Measurements from ENCODE around the gene KIFC1.
A peak's percentile ranks its signal among the peaks of the same experiment; 100 is the strongest.
"Not testable (repeated sequence)": the region's sequence is repeated elsewhere in the genome, so short reads cannot be mapped to it uniquely, and the experiment has no call there.

KIFC1 gene

GRCh38 chr6:33391278-33391921, at the start of gene KIFC1:
TSS of gene KIFC1 (plus strand) at chr6:33391823. CDS start at chr6:33391986, 163 bp downstream.
- peaks cover 25% of the 10 kb centered on the region; the same call in 1 of the 2 replicates for H3K36me3 ChIP-seq
- no peak for TF ChIP-seq Cebpa-rat (IDR thresholded peaks at IDR 0.05)
- peak within 1 kb of the TSS; percentile 75 for H3K4me2 ChIP-seq
- peaks cover 45% of the 10 kb centered on the region for H3K4me1 ChIP-seq
- peak within 1 kb of the TSS; percentile 88 for H3K4me3 ChIP-seq
- H4K20me1 ChIP-seq = peaks cover 32% of the 10 kb centered on the region
- peak within 1 kb of the TSS; percentile 85 for H3K9ac ChIP-seq
- H3K27me3 ChIP-seq = no peaks in the 10 kb centered on the region
- peak within 1 kb of the TSS; percentile 88 for H3K27ac ChIP-seq
- no peaks in the 10 kb centered on the region for H3K9me3 ChIP-seq

- H3K36me3 ChIP-seq, H4K20me1 ChIP-seq, H3K27ac ChIP-seq, H3K4me3 ChIP-seq, H3K27me3 ChIP-seq, H3K9me3 ChIP-seq, H3K9ac ChIP-seq: not testable (repeated sequence)
- Histone ChIP-seq H3K4me2 (peak overlapping the region; percentile 84), H3K4me1 (peaks cover 26% of the 10 kb centered on the region)
Measured at GRCh38 chr6:33343606-33343952, 48.0 kb upstream of the KIFC1 start.

DNA sequence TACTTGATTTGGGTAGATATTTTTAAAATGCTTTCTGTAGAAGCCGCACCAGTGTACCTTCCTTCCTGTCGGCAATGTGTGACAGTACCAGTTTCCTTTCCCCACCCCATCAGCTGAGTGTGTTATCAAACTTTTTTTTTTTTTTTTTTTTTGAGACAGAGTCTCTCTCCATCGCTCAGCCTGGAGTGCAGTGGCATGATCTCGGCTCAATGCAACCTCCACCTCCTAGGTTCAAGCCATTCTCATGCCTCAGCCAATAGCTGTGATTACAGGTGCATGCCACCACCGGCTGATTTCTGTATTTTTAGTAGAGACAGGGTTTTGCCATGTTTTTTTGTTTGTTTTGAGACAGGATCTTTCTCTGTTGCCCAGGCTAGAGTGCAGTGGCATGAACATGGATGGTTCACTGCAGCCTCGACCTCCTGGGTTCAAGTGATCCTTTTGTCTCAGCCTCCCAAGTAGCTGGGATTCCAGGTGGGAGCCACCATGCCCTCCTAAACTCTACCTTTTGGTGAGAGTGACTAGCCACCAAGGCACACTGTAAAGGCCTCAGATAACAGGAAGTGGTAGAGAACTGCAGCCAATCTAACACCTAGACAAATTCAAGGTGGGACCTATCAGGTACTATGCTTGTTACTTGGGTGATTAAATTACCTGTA, 47.5 kb upstream of the KIFC1 start:
- peak overlapping the region; percentile 84 for H3K4me2 ChIP-seq

DNA sequence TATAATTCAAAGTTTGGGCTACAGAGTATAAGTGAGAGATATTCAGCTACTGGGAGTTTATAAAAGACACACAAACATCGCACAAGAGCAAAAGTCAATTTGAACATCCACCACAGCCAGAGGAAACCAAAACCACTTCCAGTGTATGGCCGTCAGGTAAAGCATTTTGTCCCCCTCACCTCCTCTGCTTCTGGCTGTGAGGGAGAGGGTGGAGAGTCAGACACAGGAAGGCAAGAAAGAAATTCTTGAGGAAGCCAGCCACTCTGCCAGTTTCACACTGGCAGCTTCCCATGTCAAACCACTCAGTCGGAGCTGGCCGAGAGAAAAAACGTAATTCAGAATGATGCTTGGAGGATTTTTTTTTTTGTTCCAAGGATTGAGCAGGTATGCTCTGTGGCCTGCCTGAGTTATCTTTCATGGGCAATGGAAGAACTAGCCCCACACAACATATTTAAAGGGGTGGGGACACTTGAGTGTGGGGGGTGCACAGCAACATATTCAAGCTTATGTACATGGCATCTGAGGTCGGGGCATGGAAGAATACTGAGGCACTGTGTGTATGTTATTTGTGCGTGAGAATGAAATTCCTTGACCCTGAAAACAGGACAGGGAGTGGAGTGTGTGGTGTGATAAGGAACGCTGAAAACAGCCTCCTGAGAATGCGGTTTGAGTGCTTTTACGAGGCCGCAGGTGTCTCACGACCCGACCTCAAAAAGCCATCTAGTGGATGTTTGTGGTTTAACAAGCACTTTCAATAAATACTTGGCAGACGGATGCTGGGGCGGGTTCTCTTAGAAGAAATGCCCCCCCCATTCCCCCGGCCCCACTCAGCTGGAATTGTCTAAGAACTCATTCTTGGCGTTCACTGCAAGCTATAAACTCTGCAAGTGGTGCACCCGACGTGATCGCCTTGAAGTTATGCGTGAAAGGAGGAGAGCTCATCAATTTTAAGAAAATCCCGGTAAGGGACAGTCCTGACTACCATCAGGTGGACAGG, 46.6 kb upstream of the KIFC1 start:
- Histone ChIP-seq H3K4me2 (peak overlapping the region; percentile 84), H3K27ac (no peak overlapping the region), H3K27me3 (no peaks in the 10 kb centered on the region), H3K4me1 (peaks cover 26% of the 10 kb centered on the region), H3K36me3 (no peaks in the 10 kb centered on the region), H3K9ac (no peak overlapping the region), H3K4me3 (no peak overlapping the region; the same call in 1 of the 2 replicates), H4K20me1 (no peaks in the 10 kb centered on the region), H3K9me3 (no peaks in the 10 kb centered on the region)
- no peak for TF ChIP-seq Cebpa-rat (IDR thresholded peaks at IDR 0.05)

More for the DNA sequence above, 47.5 kb upstream of the KIFC1 start:
- H3K9ac ChIP-seq = no peak overlapping the region
- no peaks in the 10 kb centered on the region for H3K9me3 ChIP-seq
- H3K4me1 ChIP-seq = peaks cover 26% of the 10 kb centered on the region
- H3K36me3 ChIP-seq = no peaks in the 10 kb centered on the region
- no peaks in the 10 kb centered on the region for H3K27me3 ChIP-seq
- no peak for TF ChIP-seq Cebpa-rat (IDR thresholded peaks at IDR 0.05)
- no peak overlapping the region for H3K27ac ChIP-seq
- no peaks in the 10 kb centered on the region for H4K20me1 ChIP-seq
- H3K4me3 ChIP-seq = no peak overlapping the region

DNA sequence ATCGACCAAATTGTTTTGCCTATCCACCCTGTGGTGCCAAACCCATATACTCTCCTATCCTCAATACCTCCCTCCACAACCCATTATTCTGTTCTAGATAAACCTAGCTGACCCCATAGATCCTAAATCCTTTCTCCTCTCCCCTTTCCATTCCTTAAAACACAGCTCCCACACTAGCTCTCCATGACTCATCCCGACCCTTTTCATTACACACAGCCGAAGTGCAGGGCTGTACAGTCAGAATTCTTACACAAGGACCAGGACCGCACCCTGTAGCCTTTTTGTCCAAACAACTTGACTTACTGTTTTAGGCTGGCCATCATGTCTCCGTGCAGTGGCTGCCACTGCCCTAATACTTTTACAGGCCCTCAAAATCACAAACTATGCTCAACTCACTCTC, 44.7 kb upstream of the KIFC1 start:
- peaks cover 26% of the 10 kb centered on the region for H3K4me1 ChIP-seq
- H3K9me3 ChIP-seq, H3K36me3 ChIP-seq, H4K20me1 ChIP-seq, H3K27me3 ChIP-seq, H3K27ac ChIP-seq, H3K4me3 ChIP-seq, H3K9ac ChIP-seq, H3K4me2 ChIP-seq: not testable (repeated sequence)

GRCh38 chr6:33347816-33348215, 43.8 kb upstream of the KIFC1 start:
- no peak overlapping the region for H3K4me2 ChIP-seq
- no peaks in the 10 kb centered on the region for H3K27me3 ChIP-seq
- H3K9me3 ChIP-seq = no peaks in the 10 kb centered on the region
- no peak overlapping the region for H3K27ac ChIP-seq
- no peak for TF ChIP-seq Cebpa-rat (IDR thresholded peaks at IDR 0.05)
- no peaks in the 10 kb centered on the region for H3K36me3 ChIP-seq
- H3K4me3 ChIP-seq = no peak overlapping the region
- H3K9ac ChIP-seq = no peak overlapping the region
- H4K20me1 ChIP-seq = no peaks in the 10 kb centered on the region
- H3K4me1 ChIP-seq = peaks cover 27% of the 10 kb centered on the region

DNA sequence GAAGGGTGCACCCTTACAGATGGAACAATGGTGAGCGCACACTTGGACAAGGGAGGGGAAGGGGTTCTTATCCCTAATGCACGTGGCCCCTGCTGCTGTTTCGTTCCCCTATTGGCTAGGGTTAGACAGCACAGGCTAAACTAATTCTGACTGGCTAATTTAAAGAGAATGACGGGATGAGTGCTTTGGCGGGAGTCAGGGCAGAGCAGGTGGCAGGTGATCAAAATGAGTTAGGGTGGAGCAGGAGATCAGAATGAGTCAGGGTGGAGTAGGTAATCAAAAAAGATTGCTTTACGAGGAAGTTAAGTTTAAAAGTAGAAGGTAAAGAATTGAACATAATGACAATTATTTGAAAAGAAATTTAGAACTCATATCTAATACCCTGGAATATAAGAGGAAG, 35.8 kb upstream of the KIFC1 start:
- H4K20me1 ChIP-seq, H3K9ac ChIP-seq, H3K36me3 ChIP-seq, H3K9me3 ChIP-seq, H3K27ac ChIP-seq, H3K4me2 ChIP-seq, H3K4me1 ChIP-seq, H3K4me3 ChIP-seq, H3K27me3 ChIP-seq: not testable (repeated sequence)

DNA sequence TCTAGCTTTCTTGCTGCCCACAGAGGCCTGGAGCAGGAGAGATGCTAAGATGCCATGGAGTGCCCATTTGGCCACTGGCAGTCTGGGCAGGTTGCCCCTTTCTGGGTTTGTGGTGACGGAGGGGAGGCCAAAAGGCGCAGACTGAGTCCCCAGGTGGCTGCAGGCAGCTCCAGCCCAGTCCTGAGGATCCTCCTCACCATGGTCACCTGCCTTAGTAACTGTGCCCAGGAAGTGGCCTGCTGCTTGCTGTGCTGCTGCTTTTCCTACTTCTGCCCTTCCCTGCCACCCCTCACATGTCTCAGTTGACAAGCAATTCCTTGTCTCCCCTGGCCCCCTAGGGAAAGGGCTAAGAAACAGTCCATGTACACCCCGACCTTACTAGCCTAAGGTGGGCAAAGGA, 35.3 kb upstream of the KIFC1 start:
- H3K4me2 ChIP-seq = no peak overlapping the region
- no peaks in the 10 kb centered on the region for H3K9me3 ChIP-seq
- no peaks in the 10 kb centered on the region for H3K27me3 ChIP-seq
- peaks cover 7% of the 10 kb centered on the region; the same call in 1 of the 2 replicates for H3K4me1 ChIP-seq
- no peak overlapping the region for H3K9ac ChIP-seq
- H4K20me1 ChIP-seq = no peaks in the 10 kb centered on the region
- no peak overlapping the region for H3K4me3 ChIP-seq
- no peaks in the 10 kb centered on the region for H3K36me3 ChIP-seq
- no peak overlapping the region for H3K27ac ChIP-seq
- no peak for TF ChIP-seq Cebpa-rat (IDR thresholded peaks at IDR 0.05)

DNA sequence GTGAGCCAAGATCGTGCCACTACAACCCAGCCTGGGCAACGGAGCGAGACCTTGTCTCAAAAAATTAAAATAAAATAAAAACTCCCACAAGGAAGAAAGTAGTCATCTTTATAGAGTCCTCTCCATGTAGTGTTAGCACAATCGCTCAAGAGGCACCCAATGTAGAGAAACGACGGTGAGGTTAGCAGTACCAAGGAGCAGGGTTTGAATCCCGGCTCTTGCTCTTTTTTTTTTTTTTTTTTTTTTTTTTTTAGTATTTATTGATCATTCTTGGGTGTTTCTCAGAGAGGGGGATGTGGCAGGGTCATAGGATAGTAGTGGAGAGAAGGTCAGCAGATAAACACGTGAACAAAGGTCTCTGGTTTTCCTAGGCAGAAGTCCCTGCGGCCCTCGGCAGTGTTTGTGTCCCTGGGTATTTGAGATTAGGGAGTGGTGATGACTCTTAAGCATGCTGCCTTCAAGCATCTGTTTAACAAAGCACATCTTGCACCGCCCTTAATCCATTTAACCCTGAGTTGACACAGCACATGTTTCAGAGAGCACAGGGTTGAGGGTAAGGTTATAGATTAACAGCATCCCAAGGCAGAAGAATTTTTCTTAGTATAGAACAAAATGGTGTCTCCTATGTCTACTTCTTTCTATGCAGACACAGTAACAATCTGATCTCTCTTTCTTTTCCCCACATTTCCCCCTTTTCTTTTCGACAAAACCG, 34.3 kb upstream of the KIFC1 start:
- H3K27ac ChIP-seq, H3K9me3 ChIP-seq, H3K4me1 ChIP-seq, H4K20me1 ChIP-seq, H3K9ac ChIP-seq, H3K4me3 ChIP-seq, H3K4me2 ChIP-seq, H3K36me3 ChIP-seq, H3K27me3 ChIP-seq: not testable (repeated sequence)

All from BLaER1 (cell line).